Hepatocyte (in vitro differentiated cells): Measurements from ENCODE around the gene CTLA4. TPM values are rescaled to one million over a fixed set of nuclear protein-coding genes. Genes with fewer than 3 reads are reported as not detected.

ENCODE experiments used
- DNase-seq: peaks from one replicate; pipeline ENCODE4 v3.0.0-alpha.2; 2016; ENCODE audit warnings: low spot score
- H2AFZ ChIP-seq: fragments of 200-600 bp; sonication (generic); 2 replicates; pipeline ENCODE4 v1.6.0; 2016; ENCODE audit warnings: antibody characterized with exemption, mild to moderate bottlenecking
- H3K27ac ChIP-seq: fragments of 200-600 bp; sonication (generic); 2 replicates; pipeline ENCODE4 v1.5.1; 2016; ENCODE audit warnings: mild to moderate bottlenecking
- H3K27me3 ChIP-seq: fragments of 200-600 bp; sonication (generic); 2 replicates; pipeline ENCODE4 v1.6.1; 2016
- H3K36me3 ChIP-seq: fragments of 200-600 bp; sonication (generic); replicated peaks from 2 replicates; pipeline ENCODE4 v1.5.1; 2016; ENCODE audit warnings: low read depth; ENCODE audit not compliant: insufficient read depth
- H3K4me1 ChIP-seq: fragments of 200-600 bp; sonication (generic); 2 replicates; pipeline ENCODE4 v1.5.1; 2016; ENCODE audit warnings: mild to moderate bottlenecking, moderate library complexity; ENCODE audit not compliant: insufficient read depth
- H3K4me2 ChIP-seq: fragments of 200-600 bp; sonication (generic); 2 replicates; pipeline ENCODE4 v1.6.0; 2016
- H3K4me3 ChIP-seq: fragments of 200-600 bp; sonication (generic); 2 replicates; pipeline ENCODE4 v1.5.1; 2016; ENCODE audit warnings: mild to moderate bottlenecking
- H3K79me2 ChIP-seq: fragments of 200-600 bp; sonication (generic); 2 replicates; pipeline ENCODE4 v1.6.0; 2017; ENCODE audit warnings: mild to moderate bottlenecking
- H3K9me2 ChIP-seq: fragments of 200-600 bp; sonication (generic); replicated peaks from 2 replicates; pipeline ENCODE4 v1.6.0; 2017; ENCODE audit warnings: mild to moderate bottlenecking; ENCODE audit not compliant: insufficient read depth
- H3K9me3 ChIP-seq: fragments of 200-600 bp; sonication (generic); 2 replicates; pipeline ENCODE4 v1.5.1; 2016; ENCODE audit warnings: low read depth, mild to moderate bottlenecking
- H4K20me1 ChIP-seq: fragments of 200-600 bp; sonication (generic); 2 replicates; pipeline ENCODE4 v1.6.0; 2016; ENCODE audit warnings: mild to moderate bottlenecking; ENCODE audit not compliant: insufficient read depth, poor library complexity, severe bottlenecking
- EZH2 ChIP-seq: fragments of 200-600 bp; sonication (generic); IDR thresholded peaks from 2 replicates; pipeline ENCODE4 v1.6.1; 2016; ENCODE audit warnings: antibody characterized with exemption, mild to moderate bottlenecking, borderline replicate concordance
- EZH2phosphoT487 ChIP-seq: fragments of 200-600 bp; sonication (generic); IDR thresholded peaks from one replicate; pipeline ENCODE4 v1.6.1; 2018; ENCODE audit warnings: antibody characterized with exemption, mild to moderate bottlenecking, low read depth, moderate library complexity; ENCODE audit not compliant: unreplicated experiment, severe bottlenecking
- WGBS: methylation state at CpG from one replicate; pipeline ENCODE4 v1.1.6; 2016; ENCODE audit warnings: low lambda C conversion rate; ENCODE audit errors: missing lambda C conversion rate; 5-methylcytosine and 5-hydroxymethylcytosine counted together
- polyA plus RNA-seq: library from polyadenylated mRNA; unstranded; fragments of >200 nt; fragmentation: Nextera tagmentation; extraction: Ambion mirVana; gene quantifications from 2 replicates; pipeline ENCODE4 v1.2.1, GENCODE V29; 2016
- total RNA-seq: library from RNA; depleted of rRNA; stranded (reverse); fragments of >200 nt; gene quantifications from 2 replicates; pipeline ENCODE4 v1.2.3, GENCODE V29; 2014
- TF ChIP-seq, protein P1 (sequence below): fragments of 200-600 bp; sonication (generic); IDR thresholded peaks from 2 replicates; pipeline ENCODE4 v1.5.1; 2016; ENCODE audit warnings: antibody characterized with exemption, mild to moderate bottlenecking; ENCODE audit not compliant: poor library complexity

Gene CTLA4
- total and polyA plus RNA-seq, 2 experiments from 2014 or later: not detected

GRCh38 chr2:203873921-203874631 is 6.5 kb downstream of the CTLA4 start:
- no peak overlapping the region for H2AFZ ChIP-seq

GRCh38 chr2:203875471-203875870 is 7.9 kb downstream of the CTLA4 start:
- 99% methylated on average over 4 of the region's 4 CpGs for WGBS
- TF ChIP-seq, protein P1, sequence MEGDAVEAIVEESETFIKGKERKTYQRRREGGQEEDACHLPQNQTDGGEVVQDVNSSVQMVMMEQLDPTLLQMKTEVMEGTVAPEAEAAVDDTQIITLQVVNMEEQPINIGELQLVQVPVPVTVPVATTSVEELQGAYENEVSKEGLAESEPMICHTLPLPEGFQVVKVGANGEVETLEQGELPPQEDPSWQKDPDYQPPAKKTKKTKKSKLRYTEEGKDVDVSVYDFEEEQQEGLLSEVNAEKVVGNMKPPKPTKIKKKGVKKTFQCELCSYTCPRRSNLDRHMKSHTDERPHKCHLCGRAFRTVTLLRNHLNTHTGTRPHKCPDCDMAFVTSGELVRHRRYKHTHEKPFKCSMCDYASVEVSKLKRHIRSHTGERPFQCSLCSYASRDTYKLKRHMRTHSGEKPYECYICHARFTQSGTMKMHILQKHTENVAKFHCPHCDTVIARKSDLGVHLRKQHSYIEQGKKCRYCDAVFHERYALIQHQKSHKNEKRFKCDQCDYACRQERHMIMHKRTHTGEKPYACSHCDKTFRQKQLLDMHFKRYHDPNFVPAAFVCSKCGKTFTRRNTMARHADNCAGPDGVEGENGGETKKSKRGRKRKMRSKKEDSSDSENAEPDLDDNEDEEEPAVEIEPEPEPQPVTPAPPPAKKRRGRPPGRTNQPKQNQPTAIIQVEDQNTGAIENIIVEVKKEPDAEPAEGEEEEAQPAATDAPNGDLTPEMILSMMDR: no peak
- TF ChIP-seq EZH2phosphoT487 (no peak), EZH2 (no peak)
- no peak overlapping the region for H3K27ac ChIP-seq

More at GRCh38 chr2:203873921-203874631, 6.5 kb downstream of the CTLA4 start:
- TF ChIP-seq EZH2 (no peak), EZH2phosphoT487 (no peak)
- TF ChIP-seq, protein P1: no peak
- 86% methylated on average over 5 of the region's 5 CpGs for WGBS
- Histone ChIP-seq H4K20me1 (no peaks in the 10 kb centered on the region), H3K9me3 (no peaks in the 10 kb centered on the region), H3K4me1 (no peaks in the 10 kb centered on the region), H3K9me2 (no peaks in the 10 kb centered on the region), H3K27me3 (no peaks in the 10 kb centered on the region), H3K4me3 (no peak overlapping the region), H3K36me3 (no peaks in the 10 kb centered on the region), H3K27ac (no peak overlapping the region), H3K4me2 (no peak overlapping the region), H3K79me2 (no peaks in the 10 kb centered on the region)
- no peak for DNase-seq

DNA sequence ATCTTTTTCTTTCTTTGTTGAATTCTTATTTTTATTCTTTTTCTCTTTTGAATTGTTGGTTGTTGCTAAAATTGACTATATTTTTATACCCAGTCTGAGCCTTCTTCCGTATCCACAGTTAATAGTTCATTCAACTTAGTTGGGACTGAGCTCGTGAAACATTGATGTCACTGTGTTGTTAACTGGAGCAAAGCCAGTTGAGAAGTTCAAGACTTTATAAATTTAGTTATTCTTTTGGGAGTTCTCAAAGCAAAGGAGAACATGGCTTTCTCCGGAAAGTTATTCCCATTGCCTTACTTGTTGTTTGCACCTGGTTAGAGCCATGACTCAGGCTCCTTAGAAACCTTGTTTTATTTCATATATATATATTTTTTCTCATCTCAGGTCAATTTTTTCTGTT is 8.8 kb downstream of the CTLA4 start:
- H3K9me3 ChIP-seq: no peaks in the 10 kb centered on the region
- no peak for DNase-seq
- H4K20me1 ChIP-seq: no peaks in the 10 kb centered on the region
- TF ChIP-seq, protein P1: no peak
- TF ChIP-seq EZH2: no peak
- no peak for TF ChIP-seq EZH2phosphoT487
- no peaks in the 10 kb centered on the region for H3K79me2 ChIP-seq
- no peak overlapping the region for H2AFZ ChIP-seq
- no peak overlapping the region for H3K4me3 ChIP-seq
- H3K27me3 ChIP-seq: no peaks in the 10 kb centered on the region
- H3K27ac ChIP-seq: no peak overlapping the region
- no peaks in the 10 kb centered on the region for H3K4me1 ChIP-seq
- WGBS: 96% methylated on average over 3 of the region's 3 CpGs
- no peaks in the 10 kb centered on the region for H3K36me3 ChIP-seq
- H3K4me2 ChIP-seq: no peak overlapping the region
- H3K9me2 ChIP-seq: no peaks in the 10 kb centered on the region

More at GRCh38 chr2:203875471-203875870, 7.9 kb downstream of the CTLA4 start:
- DNase-seq: no peak
- Histone ChIP-seq H3K4me2 (no peak overlapping the region), H3K36me3 (no peaks in the 10 kb centered on the region), H2AFZ (no peak overlapping the region), H3K9me2 (no peaks in the 10 kb centered on the region), H3K4me3 (no peak overlapping the region), H3K27me3 (no peaks in the 10 kb centered on the region), H4K20me1 (no peaks in the 10 kb centered on the region), H3K4me1 (no peaks in the 10 kb centered on the region), H3K79me2 (no peaks in the 10 kb centered on the region), H3K9me3 (no peaks in the 10 kb centered on the region)
